GM18870 (cell line): ENCODE results near the gene SH3GL1.

Experiments
- ATAC-seq: cut with Tn5 transposase; IDR thresholded peaks from one replicate; pipeline ENCODE4 v1.9.1; 2021; ENCODE audit warnings: moderate library complexity; ENCODE audit not compliant: unreplicated experiment

The SH3GL1 gene

GRCh38 chr19:4323692-4324091 lies 76.7 kb downstream of the SH3GL1 start:
- no peak for ATAC-seq

- no peak for ATAC-seq
These were observed 77.2 kb downstream of the SH3GL1 start for GRCh38 chr19:4322942-4323665.

GRCh38 chr19:4320419-4320818 lies 79.9 kb downstream of the SH3GL1 start:
- ATAC-seq, result no peak

GRCh38 chr19:4319067-4319718 lies 81.2 kb downstream of the SH3GL1 start:
- no peak for ATAC-seq

- ATAC-seq, result no peak
These were observed 81.9 kb downstream of the SH3GL1 start for GRCh38 chr19:4318460-4318859.

- no peak for ATAC-seq
These were observed 83.4 kb downstream of the SH3GL1 start for GRCh38 chr19:4316956-4317355.

- no peak for ATAC-seq
These were observed 86.4 kb downstream of the SH3GL1 start for GRCh38 chr19:4313847-4314490.
